ENCODE results near the gene MAP3K3. TPM values are rescaled to one million over a fixed set of nuclear protein-coding genes. Genes with fewer than 3 reads are reported as not detected.

The MAP3K3 gene
- total RNA-seq, 2 donors from 2014 or later: 13.4 to 15.5 TPM

DNA sequence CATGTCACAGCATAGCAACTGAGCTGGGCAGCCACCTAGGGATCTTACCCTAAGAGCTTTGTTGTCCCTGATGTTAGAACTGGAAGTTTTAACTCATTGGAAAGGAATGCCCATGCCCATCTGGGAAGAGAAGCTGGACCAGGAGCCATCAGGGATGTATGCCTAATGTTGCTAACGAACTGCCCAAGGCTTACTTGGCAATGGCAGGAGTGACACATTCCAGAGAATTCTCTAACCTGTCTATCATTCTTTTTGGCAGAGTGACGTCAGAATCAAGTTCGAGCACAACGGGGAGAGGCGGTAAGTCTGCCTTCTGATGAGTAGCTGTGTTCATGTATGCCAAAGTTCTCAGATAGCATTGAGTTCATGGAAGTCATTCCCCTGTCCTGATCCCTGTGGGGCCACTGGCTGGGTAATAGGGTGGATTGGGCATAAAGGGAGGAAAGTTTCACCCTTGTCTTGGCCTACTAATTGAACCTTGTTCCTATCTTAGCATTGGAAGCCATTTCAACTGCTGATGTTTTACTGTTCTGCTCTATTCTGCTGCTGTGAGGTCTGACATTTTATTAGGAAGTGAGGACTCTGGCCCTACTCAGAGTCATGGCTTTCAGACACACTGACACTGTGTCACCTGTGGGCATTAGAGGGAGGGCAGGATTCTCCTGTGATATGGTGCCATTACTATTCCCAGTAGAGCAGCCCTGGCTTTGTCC, 23.7 kb downstream of the MAP3K3 start:
- Histone ChIP-seq H3K9ac (ENCODE audit: low read depth in 2 of 2, low read length in 2 of 2) (no peak overlapping the region), H3K4me1 (no peaks in the 10 kb centered on the region), H3K4me3 (no peak overlapping the region), H3K27ac (no peak overlapping the region), H3K27me3 (no peaks in the 10 kb centered on the region), H3K36me3 (no peaks in the 10 kb centered on the region), H3K9me3 (no peaks in the 10 kb centered on the region)
- TF ChIP-seq, protein P1, sequence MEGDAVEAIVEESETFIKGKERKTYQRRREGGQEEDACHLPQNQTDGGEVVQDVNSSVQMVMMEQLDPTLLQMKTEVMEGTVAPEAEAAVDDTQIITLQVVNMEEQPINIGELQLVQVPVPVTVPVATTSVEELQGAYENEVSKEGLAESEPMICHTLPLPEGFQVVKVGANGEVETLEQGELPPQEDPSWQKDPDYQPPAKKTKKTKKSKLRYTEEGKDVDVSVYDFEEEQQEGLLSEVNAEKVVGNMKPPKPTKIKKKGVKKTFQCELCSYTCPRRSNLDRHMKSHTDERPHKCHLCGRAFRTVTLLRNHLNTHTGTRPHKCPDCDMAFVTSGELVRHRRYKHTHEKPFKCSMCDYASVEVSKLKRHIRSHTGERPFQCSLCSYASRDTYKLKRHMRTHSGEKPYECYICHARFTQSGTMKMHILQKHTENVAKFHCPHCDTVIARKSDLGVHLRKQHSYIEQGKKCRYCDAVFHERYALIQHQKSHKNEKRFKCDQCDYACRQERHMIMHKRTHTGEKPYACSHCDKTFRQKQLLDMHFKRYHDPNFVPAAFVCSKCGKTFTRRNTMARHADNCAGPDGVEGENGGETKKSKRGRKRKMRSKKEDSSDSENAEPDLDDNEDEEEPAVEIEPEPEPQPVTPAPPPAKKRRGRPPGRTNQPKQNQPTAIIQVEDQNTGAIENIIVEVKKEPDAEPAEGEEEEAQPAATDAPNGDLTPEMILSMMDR (IDR thresholded peaks at IDR 0.05): no peak
- DNase-seq: no peak
- intact Hi-C loops (cut with DNase I): no loop called here

DNA sequence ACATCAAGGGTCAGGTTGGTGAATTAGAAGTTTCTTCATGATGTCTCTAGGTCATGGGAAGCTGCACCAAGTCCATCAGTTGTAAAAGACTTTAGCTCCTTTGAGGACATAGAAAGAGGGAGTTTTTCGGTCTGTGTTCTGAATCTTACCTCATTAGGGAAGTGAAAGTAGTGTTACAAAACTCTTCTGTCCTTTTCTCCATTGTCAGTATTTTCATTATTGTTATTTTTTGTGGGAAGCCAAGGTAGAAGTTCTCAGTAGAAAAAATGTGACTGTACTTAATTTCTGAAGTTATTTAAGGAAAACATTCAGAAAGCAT, 24.2 kb downstream of the MAP3K3 start:
- Histone ChIP-seq H3K27ac (no peak overlapping the region), H3K4me1 (no peaks in the 10 kb centered on the region), H3K27me3 (no peaks in the 10 kb centered on the region), H3K9ac (ENCODE audit: low read depth in 2 of 2, low read length in 2 of 2) (no peak overlapping the region), H3K36me3 (no peaks in the 10 kb centered on the region), H3K4me3 (no peak overlapping the region), H3K9me3 (no peaks in the 10 kb centered on the region)
- intact Hi-C loops (cut with DNase I): no loop called here
- TF ChIP-seq, protein P1 (IDR thresholded peaks at IDR 0.05): no peak
- no peak for DNase-seq

GRCh38 chr17:63647065-63647725, 25.0 kb downstream of the MAP3K3 start:
- no peaks in the 10 kb centered on the region for H3K9me3 ChIP-seq
- no peak for DNase-seq
- TF ChIP-seq, protein P1 (IDR thresholded peaks at IDR 0.05): no peak
- intact Hi-C loops (cut with DNase I): no loop called here
- no peaks in the 10 kb centered on the region for H3K4me1 ChIP-seq
- no peak overlapping the region for H3K27ac ChIP-seq
- H3K27me3 ChIP-seq: no peaks in the 10 kb centered on the region
- H3K9ac ChIP-seq (ENCODE audit: low read depth in 2 of 2, low read length in 2 of 2): no peak overlapping the region
- H3K4me3 ChIP-seq: no peak overlapping the region
- H3K36me3 ChIP-seq: no peaks in the 10 kb centered on the region

- TF ChIP-seq, protein P1 (IDR thresholded peaks at IDR 0.05): no peak
- no peaks in the 10 kb centered on the region for H3K27me3 ChIP-seq
- H3K27ac ChIP-seq: no peak overlapping the region
- intact Hi-C loops (cut with DNase I): no loop called here
- no peaks in the 10 kb centered on the region for H3K36me3 ChIP-seq
- no peak overlapping the region for H3K9ac ChIP-seq (ENCODE audit: low read depth in 2 of 2, low read length in 2 of 2)
- no peak overlapping the region for H3K4me3 ChIP-seq
- DNase-seq: no peak
- H3K4me1 ChIP-seq: no peaks in the 10 kb centered on the region
- no peaks in the 10 kb centered on the region for H3K9me3 ChIP-seq
Measured at GRCh38 chr17:63647936-63648335, 25.7 kb downstream of the MAP3K3 start.

DNA sequence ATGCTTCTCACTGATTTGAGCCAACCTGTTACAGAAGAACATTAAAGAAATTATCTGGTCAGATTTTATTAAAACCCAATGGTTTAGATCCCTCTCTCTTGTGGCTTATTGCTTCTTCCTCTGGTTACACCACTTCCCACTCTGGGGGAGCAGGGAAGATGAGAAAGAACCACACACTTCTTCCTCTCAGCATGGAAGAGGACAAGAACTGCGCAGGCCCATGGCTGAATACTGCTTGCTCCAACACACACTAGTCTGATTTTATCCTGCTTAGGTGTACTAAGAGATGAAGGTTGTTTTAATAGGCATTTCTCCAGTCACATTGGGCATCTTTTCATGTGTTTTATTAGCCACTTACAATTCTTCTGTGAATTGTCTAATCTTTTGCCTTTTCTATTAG, 27.6 kb downstream of the MAP3K3 start:
- H3K4me3 ChIP-seq: no peak overlapping the region
- no peak for DNase-seq
- no peaks in the 10 kb centered on the region for H3K4me1 ChIP-seq
- H3K9ac ChIP-seq (ENCODE audit: low read depth in 2 of 2, low read length in 2 of 2): no peak overlapping the region
- H3K27ac ChIP-seq: no peak overlapping the region
- H3K36me3 ChIP-seq: no peaks in the 10 kb centered on the region
- H3K9me3 ChIP-seq: no peaks in the 10 kb centered on the region
- TF ChIP-seq, protein P1 (IDR thresholded peaks at IDR 0.05): no peak
- intact Hi-C loops (cut with DNase I): no loop called here
- H3K27me3 ChIP-seq: no peaks in the 10 kb centered on the region

Measured in colonic mucosa (tissue), 4 donors.